GM21360 (cell line): ENCODE results near the gene LRTM2.

ENCODE experiments used
- ATAC-seq: cut with Tn5 transposase; IDR thresholded peaks from one replicate; pipeline ENCODE4 v1.9.1; 2021; ENCODE audit warnings: mild to moderate bottlenecking, moderate library complexity; ENCODE audit not compliant: unreplicated experiment

The LRTM2 gene

DNA sequence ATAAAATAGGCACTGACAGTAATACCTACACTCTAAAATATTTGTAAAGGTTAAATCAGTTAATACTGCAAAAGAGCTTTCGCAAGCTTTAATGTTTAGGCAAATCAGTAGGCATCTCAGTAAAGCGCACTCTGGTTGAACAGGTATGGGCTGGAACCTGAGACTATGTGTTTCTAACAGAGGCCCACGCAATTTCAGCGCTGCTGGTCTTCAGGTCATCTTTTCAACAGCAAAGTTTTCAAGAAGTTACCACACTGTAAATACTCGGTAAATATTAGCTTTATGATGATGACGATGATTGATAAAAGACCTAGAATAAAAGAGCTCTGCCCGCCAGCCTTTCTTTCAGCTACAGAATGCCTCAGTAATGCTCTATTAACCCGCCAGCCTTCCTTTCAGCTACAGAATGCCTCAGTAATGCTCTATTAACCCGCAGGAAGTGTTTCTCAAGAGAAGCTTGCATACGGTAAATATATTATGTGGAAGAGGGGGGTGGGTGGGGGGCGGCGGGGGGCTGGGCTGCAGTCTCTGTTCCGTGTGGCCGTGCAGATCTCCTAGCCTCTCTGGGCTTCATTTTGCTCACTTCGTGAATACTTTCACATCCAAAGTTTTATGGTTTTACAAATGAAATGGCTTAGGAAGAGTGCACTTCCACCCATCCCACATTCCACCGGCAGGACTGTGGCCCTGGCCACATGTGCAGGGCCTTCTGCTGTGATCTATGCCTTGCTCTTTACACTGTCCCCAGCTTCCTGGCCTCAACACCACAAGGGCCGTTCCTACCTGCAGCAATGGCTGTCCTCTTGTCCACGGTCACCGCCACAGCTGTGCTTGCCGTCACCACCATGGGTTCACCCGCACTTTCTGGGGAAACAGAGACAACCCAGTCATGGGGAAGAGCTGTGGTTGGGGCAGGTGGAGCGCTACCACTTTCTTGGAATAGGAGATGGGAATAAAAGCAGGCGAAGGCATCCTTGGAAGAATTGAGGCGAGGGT, 19.9 kb downstream of the LRTM2 start:
- no peak for ATAC-seq

- no peak for ATAC-seq
Measured at GRCh38 chr12:1840981-1841425, 20.6 kb downstream of the LRTM2 start.

DNA sequence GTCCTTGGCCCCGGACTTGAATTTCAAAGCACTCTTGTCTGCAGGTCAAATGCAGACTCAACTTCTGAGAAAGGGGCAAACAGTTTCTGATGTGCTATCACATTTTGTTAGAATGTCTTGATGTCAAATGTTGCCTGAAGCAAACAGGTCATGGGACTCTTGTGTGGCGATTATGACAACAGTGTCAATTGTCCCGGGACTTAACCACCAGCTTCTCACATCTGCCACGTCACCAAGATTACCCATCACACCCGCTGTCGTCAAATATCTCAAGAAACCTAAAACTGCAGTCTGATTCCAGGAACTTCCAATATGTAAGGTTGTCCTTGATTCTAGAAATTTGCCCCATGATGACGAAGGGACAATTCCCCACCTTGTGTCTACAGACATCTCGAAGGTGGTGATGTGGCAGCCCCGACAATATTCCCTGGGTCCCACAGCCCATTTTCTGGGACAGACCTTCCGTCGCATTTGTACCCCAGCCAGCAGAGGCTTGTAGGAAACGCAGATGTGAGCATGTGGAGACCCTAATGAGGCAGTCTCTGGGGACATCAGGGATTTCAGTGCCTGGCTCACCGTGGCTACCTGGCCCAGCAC, 21.3 kb downstream of the LRTM2 start:
- no peak for ATAC-seq

DNA sequence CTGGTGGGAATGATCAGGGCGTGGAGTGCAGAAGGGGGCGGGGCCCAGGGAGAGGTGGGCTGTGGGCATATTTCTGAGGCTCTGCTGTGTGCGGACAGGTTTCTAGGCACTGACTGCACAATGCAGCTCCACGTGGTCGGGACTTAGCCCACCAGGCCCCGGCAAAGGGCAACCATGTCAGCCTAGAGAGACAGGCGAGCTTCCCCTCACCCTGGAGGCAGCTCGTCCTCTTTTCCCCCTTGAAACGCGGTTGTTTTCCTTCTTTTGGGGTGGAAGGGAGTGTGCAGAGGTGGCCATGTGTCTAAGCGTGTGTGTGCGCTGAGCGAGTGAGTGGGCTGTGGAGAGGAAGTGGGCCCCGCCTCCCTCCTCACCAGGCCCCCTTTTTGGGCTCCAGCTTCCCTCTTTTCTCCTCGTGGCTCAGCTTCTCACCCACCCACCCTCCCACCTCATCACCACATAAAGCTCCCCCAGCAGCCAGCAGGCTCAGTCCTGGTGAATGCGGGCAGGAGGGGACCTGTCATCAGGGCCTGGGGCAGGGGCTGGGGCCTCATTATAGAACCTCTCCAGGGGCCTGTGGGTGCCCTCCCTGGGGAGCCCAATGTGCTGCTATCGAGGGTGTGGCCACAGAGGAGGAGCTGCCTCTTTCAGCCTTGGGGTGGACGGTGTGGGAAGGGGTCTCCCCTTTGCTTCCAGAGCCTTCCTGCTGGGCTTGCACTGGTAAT, 22.0 kb downstream of the LRTM2 start:
- no peak for ATAC-seq

DNA sequence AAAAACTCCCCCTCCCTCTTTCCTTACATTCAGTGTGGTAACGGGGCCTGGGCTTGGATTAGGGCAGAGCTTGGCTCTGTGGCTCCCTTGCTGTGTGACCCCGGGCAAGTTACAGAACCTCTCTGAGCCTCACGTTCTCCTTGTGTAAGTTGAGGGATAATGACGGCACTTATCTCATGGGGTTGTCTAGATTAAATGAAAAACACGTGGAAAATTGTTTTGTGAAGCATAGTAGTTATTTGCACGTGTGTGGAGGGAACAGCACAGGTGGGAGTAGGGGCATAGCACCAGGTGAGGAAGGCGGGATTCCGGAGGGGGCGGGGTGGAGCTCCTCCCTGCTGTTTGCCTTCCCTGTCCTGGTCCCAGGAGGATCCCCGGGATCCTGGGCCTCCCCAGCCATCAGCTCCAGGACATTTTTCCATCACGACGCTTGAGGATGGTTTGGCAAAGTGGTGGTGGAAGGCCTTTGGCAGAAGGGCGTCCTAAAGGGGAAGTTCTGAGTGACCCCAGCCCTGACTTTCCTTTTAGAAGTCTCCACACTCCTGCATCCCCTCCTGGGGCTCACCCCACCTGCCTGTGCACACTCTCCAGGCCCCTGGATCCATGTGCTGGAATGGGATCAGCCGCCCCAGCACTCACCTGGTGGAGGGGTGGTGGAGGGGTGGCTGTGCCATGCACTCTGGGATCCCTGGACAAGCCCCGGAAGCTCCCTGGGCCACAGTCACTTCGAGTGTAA, 22.7 kb downstream of the LRTM2 start:
- ATAC-seq, result no peak

GRCh38 chr12:1843641-1844005, 23.3 kb downstream of the LRTM2 start:
- ATAC-seq, result no peak

DNA sequence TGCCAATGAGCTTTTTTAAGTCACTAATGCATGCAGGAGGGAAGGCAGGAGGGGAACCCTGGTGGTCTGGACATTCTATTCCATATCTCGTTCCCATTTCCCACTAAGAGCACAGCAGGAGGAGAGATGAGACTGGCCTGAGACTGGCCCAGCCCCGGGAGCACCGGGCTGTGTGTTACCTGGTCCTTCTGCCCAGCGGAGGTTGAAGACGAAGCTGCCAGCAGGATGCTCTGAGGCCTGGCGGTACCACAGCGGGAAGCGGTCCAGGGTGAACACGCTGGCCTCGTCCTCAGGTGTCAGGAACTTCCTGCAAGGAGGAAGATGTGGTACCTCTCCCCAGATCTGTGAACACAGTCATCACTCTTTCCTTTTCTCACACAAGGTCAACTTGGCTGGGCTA, 23.9 kb downstream of the LRTM2 start:
- no peak for ATAC-seq

DNA sequence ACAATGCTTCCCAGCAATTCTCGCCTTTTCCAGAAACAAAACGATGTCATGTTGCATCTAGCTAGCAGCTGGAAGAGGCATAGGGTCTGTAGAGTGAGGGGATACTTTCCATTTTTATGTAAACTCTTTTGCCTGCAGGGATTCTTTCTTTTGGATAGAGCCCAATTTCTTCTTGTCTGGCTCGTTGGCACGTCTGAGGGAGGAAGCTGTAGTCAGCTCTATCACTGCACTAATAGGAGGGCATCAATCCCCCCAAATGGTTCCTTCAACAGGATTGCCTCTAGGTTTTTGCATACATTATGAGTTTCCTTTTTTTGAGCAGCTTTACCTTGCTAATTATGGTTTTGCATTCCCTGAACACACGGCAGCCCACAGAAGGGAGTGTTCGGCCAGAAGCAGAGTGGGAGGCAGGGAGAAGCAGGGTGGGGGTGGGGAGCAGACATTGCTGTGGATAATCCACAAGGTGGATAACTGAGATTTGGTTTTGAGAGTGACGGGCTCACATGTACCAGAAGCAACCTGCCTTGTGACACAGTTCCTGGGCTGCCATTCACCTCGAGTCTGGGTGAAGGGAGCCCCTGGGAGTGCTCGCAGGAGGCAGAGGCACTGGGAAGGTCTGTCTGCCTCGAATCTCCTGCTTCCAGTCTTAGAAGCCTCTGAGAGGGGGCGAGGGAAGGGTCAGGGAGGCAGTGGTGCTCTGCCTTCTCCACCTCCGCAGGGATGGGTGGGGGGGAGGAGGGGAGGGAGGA, 24.5 kb downstream of the LRTM2 start:
- no peak for ATAC-seq

GRCh38 chr12:1845427-1845826, 25.1 kb downstream of the LRTM2 start:
- no peak for ATAC-seq

DNA sequence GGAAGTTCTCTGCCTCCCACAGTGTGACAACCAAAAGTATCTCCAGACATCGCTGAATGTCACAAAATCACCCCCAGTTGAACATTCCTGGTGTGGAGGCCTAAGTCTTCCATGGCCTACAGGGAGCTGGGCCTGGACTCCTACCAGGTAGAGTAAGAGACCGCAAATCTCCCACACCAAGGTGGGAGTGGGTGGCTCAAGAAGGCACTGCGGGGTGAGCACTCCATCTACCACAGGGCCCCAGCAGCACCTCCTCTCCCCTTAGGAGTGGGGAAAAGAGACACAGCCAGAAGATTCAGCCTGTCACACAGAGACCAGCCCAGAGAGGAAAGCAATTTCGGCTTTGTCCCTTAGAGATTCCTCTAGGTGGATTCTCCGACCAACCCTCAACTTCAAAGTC, 25.5 kb downstream of the LRTM2 start:
- no peak for ATAC-seq

DNA sequence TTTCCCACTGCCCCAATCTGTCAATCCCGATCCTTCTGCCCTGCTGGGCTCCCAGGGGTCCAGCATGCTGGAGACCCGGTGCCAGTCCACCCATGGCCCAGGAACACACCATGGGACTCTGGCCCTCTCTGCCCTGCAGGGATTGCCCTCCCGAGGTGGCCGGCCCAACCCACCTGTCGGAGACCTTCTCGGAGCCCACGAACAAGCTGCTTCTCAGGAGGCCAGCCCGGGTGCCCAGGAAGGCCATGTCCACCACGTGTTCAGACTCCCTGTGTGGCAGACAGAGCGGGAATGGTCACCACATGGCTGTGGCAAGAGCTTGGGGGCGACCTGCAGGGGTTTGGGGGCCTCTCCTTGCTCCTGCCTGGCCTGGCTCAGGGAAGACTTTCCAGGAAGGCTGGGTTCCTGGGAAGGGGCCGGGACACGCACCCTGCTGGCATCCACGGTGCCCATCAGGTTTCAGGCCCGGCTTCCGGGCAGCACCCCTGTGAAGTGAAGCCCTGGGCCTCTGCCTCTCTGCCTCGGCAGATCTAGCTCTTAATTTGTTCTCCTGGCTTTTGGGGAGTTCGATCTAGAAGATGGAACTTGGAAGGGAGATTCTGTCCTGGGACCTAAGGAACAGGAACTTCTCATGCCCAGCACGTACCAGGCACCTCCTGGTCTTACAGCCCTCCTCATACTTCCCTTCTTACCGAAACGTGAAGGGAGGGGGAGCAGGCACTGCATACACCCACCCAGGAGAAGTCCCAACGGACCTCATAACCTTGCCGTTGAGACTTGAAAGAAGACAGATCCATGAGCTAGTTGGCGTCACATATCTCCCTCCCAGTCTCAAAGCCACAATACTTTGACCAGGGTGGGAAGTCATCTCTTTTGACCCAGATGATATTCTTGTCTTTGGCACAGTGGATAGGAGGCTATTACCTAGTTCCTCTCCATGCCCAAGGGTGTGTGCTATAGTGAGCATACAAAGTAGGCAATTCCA, 26.3 kb downstream of the LRTM2 start:
- ATAC-seq, result no peak

DNA sequence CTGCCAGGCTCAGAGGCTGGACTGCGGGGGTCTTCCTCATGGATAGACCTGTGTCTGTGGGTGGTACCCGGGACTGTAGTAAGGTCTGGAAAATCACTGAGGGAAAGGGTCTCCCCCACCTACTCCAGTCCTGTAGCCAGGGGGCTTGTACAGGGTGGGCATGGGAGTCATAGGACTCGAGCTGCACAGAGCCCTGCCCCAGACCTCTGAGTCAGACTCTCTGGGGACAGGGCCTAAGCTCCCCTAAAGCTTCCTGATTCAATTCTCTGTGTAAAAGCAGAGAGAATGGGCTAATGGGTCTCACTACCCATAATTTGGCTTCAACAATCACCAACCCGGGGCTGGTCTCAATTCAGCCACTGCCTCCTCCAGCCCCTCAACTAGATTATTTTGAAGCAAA, 27.0 kb downstream of the LRTM2 start:
- no peak for ATAC-seq

DNA sequence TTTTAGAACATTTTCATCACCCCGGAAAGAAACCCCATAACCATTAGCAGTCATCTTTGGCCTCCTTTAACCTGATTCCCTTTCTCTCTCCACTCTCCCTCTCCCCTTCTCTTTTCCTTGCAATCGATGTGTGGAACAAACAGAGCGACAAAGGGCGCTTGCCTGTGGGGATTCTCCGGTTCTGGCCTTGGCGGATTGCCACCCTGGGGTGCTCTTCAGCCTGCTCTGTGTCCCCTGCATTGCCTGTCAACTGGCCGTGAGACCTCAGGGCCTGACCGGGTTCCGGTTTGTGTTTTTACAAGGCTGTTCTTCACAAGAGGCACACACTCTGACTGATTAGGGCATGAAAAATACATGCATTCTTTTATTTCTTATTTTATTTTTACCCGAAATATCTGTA, 27.8 kb downstream of the LRTM2 start:
- ATAC-seq, result no peak

GRCh38 chr12:1848745-1849144, 28.4 kb downstream of the LRTM2 start:
- no peak for ATAC-seq

GRCh38 chr12:1851151-1851701, 30.9 kb downstream of the LRTM2 start:
- no peak for ATAC-seq

DNA sequence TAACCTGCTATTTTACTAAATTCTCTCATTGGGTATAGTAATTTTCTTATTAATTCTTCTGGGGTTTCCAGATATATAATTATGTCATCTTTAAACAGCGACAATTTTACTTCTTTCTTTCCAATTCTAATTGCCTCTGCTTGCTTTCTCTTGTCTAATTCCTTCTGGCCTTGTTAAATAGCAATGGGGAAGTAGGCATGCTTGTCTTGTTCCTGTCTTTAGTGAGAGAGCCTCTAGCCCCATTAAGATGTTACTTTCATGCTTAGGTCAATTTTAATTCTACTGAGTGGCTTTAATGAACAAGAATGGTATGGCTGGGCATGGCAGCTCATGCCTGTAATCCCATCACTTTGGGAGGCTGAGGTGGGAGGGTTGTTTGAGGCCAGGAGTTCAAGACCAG, 31.7 kb downstream of the LRTM2 start:
- ATAC-seq, result no peak

- no peak for ATAC-seq
Measured at GRCh38 chr12:1853716-1854115, 33.4 kb downstream of the LRTM2 start.

- no peak for ATAC-seq
Measured at GRCh38 chr12:1855241-1855640, 34.9 kb downstream of the LRTM2 start.

GRCh38 chr12:1857086-1857485, 36.7 kb downstream of the LRTM2 start:
- ATAC-seq, result no peak
